Hepatocyte (in vitro differentiated cells): ENCODE results near the gene SPDYE4.

Experiments
- CTCF ChIP-seq: fragments of 200-600 bp; sonication (generic); IDR thresholded peaks from 2 replicates; pipeline ENCODE4 v1.5.1; 2016; ENCODE audit warnings: antibody characterized with exemption, mild to moderate bottlenecking; ENCODE audit not compliant: poor library complexity
- EZH2 ChIP-seq: fragments of 200-600 bp; sonication (generic); IDR thresholded peaks from 2 replicates; pipeline ENCODE4 v1.6.1; 2016; ENCODE audit warnings: antibody characterized with exemption, mild to moderate bottlenecking, borderline replicate concordance
- EZH2phosphoT487 ChIP-seq: fragments of 200-600 bp; sonication (generic); IDR thresholded peaks from one replicate; pipeline ENCODE4 v1.6.1; 2018; ENCODE audit warnings: antibody characterized with exemption, mild to moderate bottlenecking, low read depth, moderate library complexity; ENCODE audit not compliant: unreplicated experiment, severe bottlenecking

DNA sequence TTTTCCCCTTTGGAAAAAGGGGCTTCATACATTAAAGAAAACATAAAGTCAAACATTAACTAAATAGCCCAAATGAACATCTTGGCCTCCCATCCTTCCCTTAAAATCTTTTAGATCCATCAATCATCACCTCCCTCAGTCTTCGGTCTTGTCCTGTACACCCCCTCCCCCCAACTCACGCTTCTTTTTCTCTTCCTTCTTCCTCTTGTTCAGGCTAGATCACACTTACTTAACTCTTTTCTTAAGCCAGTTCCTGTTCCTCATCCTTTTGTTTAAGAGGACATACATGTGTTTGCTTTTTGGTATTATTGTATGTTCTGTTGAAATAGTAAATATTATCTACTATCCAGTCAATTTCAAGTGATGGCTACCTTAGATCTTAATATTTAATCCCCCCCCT lies 35.3 kb upstream of the SPDYE4 start:
- TF ChIP-seq CTCF, result no peak
- no peak for TF ChIP-seq EZH2
- TF ChIP-seq EZH2phosphoT487, result no peak
